Cortex of kidney (tissue), 1 donor: ENCODE results near the gene ARID5A.
"Not testable (repeated sequence)": the region's sequence is repeated elsewhere in the genome, so short reads cannot be mapped to it uniquely, and the experiment has no call there.

Experiments used
- DNase-seq: peaks from one replicate; lab custom pipeline; 2025; lab: John Stamatoyannopoulos, UW

The ARID5A gene

GRCh38 chr2:96536445-96537065 is at the start of gene ARID5A:
TSS of gene ARID5A (plus strand) at chr2:96536752. CDS start at chr2:96536827, 75 bp downstream.
- no peak for DNase-seq

- no peak for DNase-seq
Observed at GRCh38 chr2:96489261-96489660, 47.3 kb upstream of the ARID5A start.

GRCh38 chr2:96489663-96490062 is 46.9 kb upstream of the ARID5A start:
- DNase-seq: no peak

GRCh38 chr2:96491860-96492497 is 44.6 kb upstream of the ARID5A start:
- no peak for DNase-seq

- no peak for DNase-seq
Observed at GRCh38 chr2:96493072-96493471, 43.5 kb upstream of the ARID5A start.

GRCh38 chr2:96494188-96494587 is 42.4 kb upstream of the ARID5A start:
- DNase-seq: no peak

- no peak for DNase-seq
Observed at GRCh38 chr2:96495982-96496629, 40.4 kb upstream of the ARID5A start.

GRCh38 chr2:96498021-96498431 is 38.5 kb upstream of the ARID5A start:
- DNase-seq: no peak

- DNase-seq: not testable (repeated sequence)
Observed at GRCh38 chr2:96498611-96499010, 37.9 kb upstream of the ARID5A start.

GRCh38 chr2:96499061-96499960 is 37.2 kb upstream of the ARID5A start:
- DNase-seq: no peak

- no peak for DNase-seq
Observed at GRCh38 chr2:96500385-96501066, 36.0 kb upstream of the ARID5A start.

- DNase-seq: no peak
Observed at GRCh38 chr2:96501471-96501874, 35.1 kb upstream of the ARID5A start.

GRCh38 chr2:96501886-96502810 is 34.4 kb upstream of the ARID5A start:
- no peak for DNase-seq

- no peak for DNase-seq
Observed at GRCh38 chr2:96502891-96503636, 33.5 kb upstream of the ARID5A start.

GRCh38 chr2:96503637-96504243 is 32.8 kb upstream of the ARID5A start:
- DNase-seq: no peak

GRCh38 chr2:96505231-96505889 is 31.2 kb upstream of the ARID5A start, which contains the start of gene NEURL3:
TSS of gene NEURL3 (minus strand) at chr2:96505357. CDS start at chr2:96505286, 71 bp downstream.
- no peak for DNase-seq

- no peak for DNase-seq
Observed at GRCh38 chr2:96506016-96506906, 30.3 kb upstream of the ARID5A start.

- DNase-seq: no peak
Observed at GRCh38 chr2:96506907-96507240, 29.7 kb upstream of the ARID5A start.
